Measurements from ENCODE around the gene TPCN2.

DNA sequence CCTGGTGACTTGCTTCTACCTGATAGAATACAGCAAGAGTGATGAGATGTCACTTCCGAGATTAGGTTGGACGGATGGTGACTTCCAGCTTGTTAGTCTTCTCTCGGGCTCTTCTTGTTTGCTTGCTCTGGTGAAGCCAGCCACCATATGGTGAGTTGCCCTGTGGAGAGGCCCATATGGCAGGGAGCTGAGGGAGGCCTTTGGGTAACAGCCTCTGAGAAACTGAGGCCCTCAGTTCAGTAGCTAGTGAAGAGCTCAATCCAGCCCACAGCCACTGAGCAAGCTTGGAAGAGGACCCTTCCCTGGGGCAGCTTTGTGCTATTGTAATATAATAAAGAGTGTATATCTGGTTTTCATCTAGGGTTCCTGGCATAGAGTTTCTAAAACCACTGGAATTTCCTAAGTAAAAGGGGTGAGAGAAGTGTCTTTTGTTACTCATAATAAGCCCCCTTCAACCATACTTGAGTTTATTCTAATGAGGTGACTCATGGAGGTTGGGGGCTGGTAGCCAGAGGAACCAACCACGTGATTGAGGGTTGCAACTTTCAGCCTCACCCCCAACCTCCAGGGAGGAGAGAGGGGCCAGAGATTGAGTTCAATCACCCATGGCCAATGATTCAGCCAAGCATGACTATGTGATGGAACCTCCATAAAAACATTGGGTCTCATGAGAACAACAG, 8.0 kb upstream of the TPCN2 start:
- TF ChIP-seq, protein P1, sequence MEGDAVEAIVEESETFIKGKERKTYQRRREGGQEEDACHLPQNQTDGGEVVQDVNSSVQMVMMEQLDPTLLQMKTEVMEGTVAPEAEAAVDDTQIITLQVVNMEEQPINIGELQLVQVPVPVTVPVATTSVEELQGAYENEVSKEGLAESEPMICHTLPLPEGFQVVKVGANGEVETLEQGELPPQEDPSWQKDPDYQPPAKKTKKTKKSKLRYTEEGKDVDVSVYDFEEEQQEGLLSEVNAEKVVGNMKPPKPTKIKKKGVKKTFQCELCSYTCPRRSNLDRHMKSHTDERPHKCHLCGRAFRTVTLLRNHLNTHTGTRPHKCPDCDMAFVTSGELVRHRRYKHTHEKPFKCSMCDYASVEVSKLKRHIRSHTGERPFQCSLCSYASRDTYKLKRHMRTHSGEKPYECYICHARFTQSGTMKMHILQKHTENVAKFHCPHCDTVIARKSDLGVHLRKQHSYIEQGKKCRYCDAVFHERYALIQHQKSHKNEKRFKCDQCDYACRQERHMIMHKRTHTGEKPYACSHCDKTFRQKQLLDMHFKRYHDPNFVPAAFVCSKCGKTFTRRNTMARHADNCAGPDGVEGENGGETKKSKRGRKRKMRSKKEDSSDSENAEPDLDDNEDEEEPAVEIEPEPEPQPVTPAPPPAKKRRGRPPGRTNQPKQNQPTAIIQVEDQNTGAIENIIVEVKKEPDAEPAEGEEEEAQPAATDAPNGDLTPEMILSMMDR (IDR thresholded peaks at IDR 0.05) = no peak
- TF ChIP-seq POLR2AphosphoS5 (IDR thresholded peaks at IDR 0.05) = no peak
- TF ChIP-seq POLR2A (IDR thresholded peaks at IDR 0.05) = no peak
